Neuronal stem cell (in vitro differentiated cells): ENCODE data around the gene ZDHHC7.

Experiments used
- DNase-seq: peaks from one replicate; pipeline ENCODE4 v3.0.0-alpha.2; 2013; ENCODE audit warnings: low spot score
- H2AFZ ChIP-seq: one replicate; pipeline ENCODE4 v1.6.1; 2013; ENCODE audit warnings: mild to moderate bottlenecking, low read length, inconsistent platforms
- H2AK5ac ChIP-seq: 2 replicates; pipeline ENCODE4 v1.6.1; 2013; ENCODE audit warnings: low read depth, mild to moderate bottlenecking, inconsistent platforms, low read length, moderate library complexity, mixed read lengths
- H2BK120ac ChIP-seq: 2 replicates; pipeline ENCODE4 v1.6.1; 2013; ENCODE audit warnings: low read depth, mild to moderate bottlenecking, inconsistent platforms, low read length, moderate library complexity, mixed read lengths
- H2BK12ac ChIP-seq: one replicate; pipeline ENCODE4 v1.6.1; 2013; ENCODE audit warnings: low read length, inconsistent platforms
- H2BK15ac ChIP-seq: 2 replicates; pipeline ENCODE4 v1.6.1; 2013; ENCODE audit warnings: mild to moderate bottlenecking, low read length, inconsistent platforms, mixed read lengths
- H2BK5ac ChIP-seq: one replicate; pipeline ENCODE4 v1.6.1; 2013; ENCODE audit warnings: inconsistent platforms, mild to moderate bottlenecking, low read length, moderate library complexity
- H3K14ac ChIP-seq: one replicate; pipeline ENCODE4 v1.6.1; 2013; ENCODE audit warnings: low read length, inconsistent platforms
- H3K18ac ChIP-seq: 2 replicates; pipeline ENCODE4 v1.6.1; 2013; ENCODE audit warnings: low read length, inconsistent platforms
- H3K23ac ChIP-seq: 2 replicates; pipeline ENCODE4 v1.6.1; 2013; ENCODE audit warnings: low read depth, mild to moderate bottlenecking, mixed read lengths, low read length, inconsistent platforms; ENCODE audit not compliant: poor library complexity
- H3K27ac ChIP-seq: replicated peaks from 3 replicates; pipeline ENCODE4 v1.5.1; 2013; ENCODE audit warnings: low read length, inconsistent platforms
- H3K27me3 ChIP-seq, 3 experiments: 2 replicates each; pipeline ENCODE4 v1.6.1; 2013; ENCODE audit warnings: low read length in 3 of 3, mild to moderate bottlenecking in 2 of 3, inconsistent platforms in 1 of 3, low read depth in 1 of 3, mixed read lengths in 1 of 3, moderate library complexity in 1 of 3; ENCODE audit not compliant: control insufficient read depth in 3 of 3, insufficient read depth in 3 of 3
- H3K36me3 ChIP-seq, 2 donors: replicated peaks in 1 of 2; 2 replicates each; pipeline ENCODE4 v1.6.1; 2013; ENCODE audit warnings: low read length in 2 of 2; ENCODE audit not compliant: control insufficient read depth in 2 of 2, insufficient read depth in 2 of 2
- H3K4ac ChIP-seq: 2 replicates; pipeline ENCODE4 v1.6.1; 2013; ENCODE audit warnings: inconsistent platforms, mild to moderate bottlenecking, low read length, moderate library complexity
- H3K4me1 ChIP-seq, 2 donors: 1 replicate in 1 of 2; 2 replicates in 1 of 2; pipeline ENCODE4 v1.6.1; 2013; ENCODE audit warnings: low read length in 2 of 2, low read depth in 1 of 2; ENCODE audit not compliant: control insufficient read depth in 2 of 2, insufficient read depth in 1 of 2
- H3K4me2 ChIP-seq: one replicate; pipeline ENCODE4 v1.6.1; 2013; ENCODE audit warnings: mild to moderate bottlenecking, low read length, inconsistent platforms; ENCODE audit not compliant: insufficient read depth, poor library complexity, severe bottlenecking
- H3K4me3 ChIP-seq, 2 donors: 2 replicates each; pipeline ENCODE4 v1.5.1; 2013; ENCODE audit warnings: low read length in 2 of 2, mild to moderate bottlenecking in 2 of 2, inconsistent platforms in 1 of 2, moderate library complexity in 1 of 2
- H3K79me1 ChIP-seq: one replicate; pipeline ENCODE4 v1.6.1; 2013; ENCODE audit warnings: low read depth, mild to moderate bottlenecking, inconsistent platforms, low read length, moderate library complexity
- H3K9ac ChIP-seq: one replicate; pipeline ENCODE4 v1.6.1; 2013; ENCODE audit warnings: mild to moderate bottlenecking, low read depth, low read length, inconsistent platforms; ENCODE audit not compliant: poor library complexity
- H3K9me3 ChIP-seq, 2 donors: replicated peaks in 1 of 2; 2 replicates each; pipeline versions ENCODE3 to v1.6.1; 2013; ENCODE audit warnings: low read length in 2 of 2, mild to moderate bottlenecking in 2 of 2, inconsistent platforms in 1 of 2, low read depth in 1 of 2, mixed read lengths in 1 of 2, moderate library complexity in 1 of 2; ENCODE audit not compliant: control insufficient read depth in 2 of 2, insufficient read depth in 1 of 2
- H4K8ac ChIP-seq: one replicate; pipeline ENCODE4 v1.6.1; 2013; ENCODE audit warnings: low read depth, mild to moderate bottlenecking, inconsistent platforms, low read length, moderate library complexity
- H4K91ac ChIP-seq: one replicate; pipeline ENCODE4 v1.6.1; 2013; ENCODE audit warnings: low read length, low read depth, mild to moderate bottlenecking, inconsistent platforms; ENCODE audit not compliant: poor library complexity
- WGBS, 2 donors: extraction: QIAGEN DNeasy Blood & Tissue Kit; methylation state at CpG; one replicate each; pipeline ENCODE4 v1.1.7; 2013; ENCODE audit warnings: missing lambda C conversion rate in 2 of 2, mixed read lengths in 1 of 2; ENCODE audit not compliant: insufficient read length in 2 of 2, insufficient replicate concordance in 1 of 2; ENCODE audit errors: extremely low coverage in 2 of 2; 5-methylcytosine and 5-hydroxymethylcytosine counted together

The ZDHHC7 gene

DNA sequence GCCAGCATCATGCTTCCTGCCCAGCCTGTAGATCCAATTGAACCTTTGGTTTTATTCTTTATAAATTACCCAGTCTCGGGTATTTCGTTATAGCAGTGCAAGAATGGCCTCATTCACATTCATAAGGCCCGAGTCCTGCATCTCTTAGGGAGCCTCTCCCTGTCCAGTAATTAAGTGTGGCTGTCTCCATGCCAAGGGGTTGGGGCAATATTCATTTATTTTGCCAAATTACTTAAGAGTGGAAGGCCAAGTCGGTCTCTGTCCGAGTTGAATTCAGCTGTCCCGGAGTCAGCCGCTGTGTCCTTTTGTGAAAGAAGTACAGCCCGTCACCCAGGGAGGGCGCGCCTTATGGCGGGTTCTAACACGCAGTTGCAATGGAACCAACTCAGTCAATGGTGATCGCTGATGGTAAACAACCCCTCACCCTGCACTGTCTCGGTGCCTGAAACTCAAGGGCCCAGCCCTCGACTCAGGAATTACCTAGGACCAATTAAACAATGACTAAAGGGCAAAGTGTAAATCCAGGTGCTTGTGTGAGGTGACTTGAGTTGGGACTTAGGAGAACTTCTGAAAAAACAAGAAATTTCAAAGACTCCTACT, 38.5 kb upstream of the ZDHHC7 start:
- Histone ChIP-seq H3K9ac (no peak overlapping the region), H3K36me3 (no peaks in the 10 kb centered on the region), H3K18ac (no peak overlapping the region), H2AK5ac (peak overlapping the region; percentile 15), H2BK12ac (no peak overlapping the region), H3K9me3 (no peaks in the 10 kb centered on the region), H3K23ac (no peak overlapping the region), H2AFZ (no peak overlapping the region), H3K27ac (no peak overlapping the region), H3K4me1 (peaks cover 0 to 4% of the 10 kb centered on the region in 2 donors), H3K4me2 (no peak overlapping the region), H2BK120ac (no peak overlapping the region), H4K91ac (no peak overlapping the region), H2BK5ac (no peak overlapping the region), H4K8ac (no peak overlapping the region), H3K14ac (no peak overlapping the region), H2BK15ac (no peak overlapping the region), H3K79me1 (no peaks in the 10 kb centered on the region), H3K4me3 (no peak overlapping the region), H3K4ac (no peak overlapping the region), H3K27me3 (no peaks in the 10 kb centered on the region)
- no CpG with 5 or more reads among the region's 15 CpGs for WGBS, 2 donors
- no peak for DNase-seq

DNA sequence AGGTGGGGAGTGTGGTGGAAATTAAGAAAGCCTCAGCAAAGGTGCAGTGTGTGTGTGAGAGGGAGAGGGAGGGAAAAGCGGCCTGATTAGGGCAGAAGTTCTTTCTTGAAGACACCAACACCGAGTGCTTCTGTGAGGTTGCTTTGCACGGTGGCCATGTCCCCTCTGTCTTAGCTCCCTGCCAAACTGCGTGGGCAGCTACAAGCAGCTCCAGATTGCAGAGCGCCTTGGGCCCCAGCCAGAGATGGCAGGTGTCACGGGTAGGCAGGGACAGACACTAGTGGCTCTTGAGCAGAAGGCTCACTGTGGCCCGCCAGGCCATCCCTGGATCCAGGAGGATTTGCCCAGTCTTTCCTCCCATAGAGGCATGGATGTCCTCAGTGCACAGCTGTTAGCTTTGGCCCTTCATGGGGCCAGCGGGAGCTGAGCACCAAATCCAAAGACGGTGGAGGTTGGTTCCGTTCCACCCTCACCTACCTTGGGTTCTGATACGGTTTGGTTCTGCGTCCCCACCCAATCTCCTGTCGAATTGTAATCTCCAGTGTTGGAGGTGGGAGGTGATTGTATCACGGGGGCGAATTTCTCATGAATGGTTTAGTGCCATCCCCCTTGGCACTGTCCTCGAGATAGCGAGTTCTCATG, 37.7 kb upstream of the ZDHHC7 start:
- H3K9me3 ChIP-seq: no peaks in the 10 kb centered on the region
- H3K4me1 ChIP-seq: peaks cover 0 to 4% of the 10 kb centered on the region in 2 donors
- no peak overlapping the region for H4K8ac ChIP-seq
- H3K4ac ChIP-seq: no peak overlapping the region
- no peak overlapping the region for H3K4me2 ChIP-seq
- no peak overlapping the region for H3K4me3 ChIP-seq
- no peak overlapping the region for H2AK5ac ChIP-seq
- H3K36me3 ChIP-seq: no peaks in the 10 kb centered on the region
- H3K27me3 ChIP-seq: no peaks in the 10 kb centered on the region
- H3K27ac ChIP-seq: no peak overlapping the region
- no peak overlapping the region for H3K23ac ChIP-seq
- H2BK12ac ChIP-seq: no peak overlapping the region
- no peak overlapping the region for H3K14ac ChIP-seq
- H2BK120ac ChIP-seq: no peak overlapping the region
- H3K9ac ChIP-seq: no peak overlapping the region
- H3K79me1 ChIP-seq: no peaks in the 10 kb centered on the region
- no peak overlapping the region for H2BK5ac ChIP-seq
- peak overlapping the region; percentile 29 for H3K18ac ChIP-seq
- no CpG with 5 or more reads among the region's 17 CpGs for WGBS, 2 donors
- DNase-seq: no peak
- no peak overlapping the region for H2BK15ac ChIP-seq
- no peak overlapping the region for H2AFZ ChIP-seq
- no peak overlapping the region for H4K91ac ChIP-seq

DNA sequence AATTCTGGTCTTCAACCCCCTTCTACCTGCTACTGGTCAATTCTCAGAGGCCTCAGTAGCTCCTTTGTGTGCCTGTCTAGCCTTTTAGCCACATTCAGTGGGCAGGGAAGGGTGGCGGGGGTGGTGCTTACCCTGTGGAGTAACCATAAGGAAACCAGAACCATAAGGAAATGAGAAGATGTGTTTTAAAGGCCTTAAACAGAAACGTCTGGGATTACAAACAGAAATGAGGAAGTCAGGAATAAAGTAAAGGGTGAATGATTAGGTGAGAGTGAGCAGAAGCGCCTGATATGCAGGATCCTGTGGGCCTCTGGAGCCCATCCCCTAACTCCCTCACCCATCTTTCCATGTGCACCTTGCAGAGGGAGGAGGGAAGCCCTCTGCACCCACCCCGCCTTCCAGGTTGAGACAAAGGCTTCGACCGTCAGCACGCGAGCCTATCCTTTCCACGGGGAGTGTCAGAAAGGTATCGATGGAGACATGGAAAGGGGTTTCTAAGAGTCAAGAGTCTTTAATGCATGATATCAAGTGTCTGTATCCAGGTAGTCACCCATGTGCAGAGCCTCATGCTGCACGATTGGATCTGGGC, 36.6 kb upstream of the ZDHHC7 start:
- peak overlapping the region; percentile 61 for H3K23ac ChIP-seq
- H3K79me1 ChIP-seq: no peaks in the 10 kb centered on the region
- H3K14ac ChIP-seq: no peak overlapping the region
- no peak for DNase-seq
- H2BK15ac ChIP-seq: no peak overlapping the region
- H4K91ac ChIP-seq: no peak overlapping the region
- H2AFZ ChIP-seq: no peak overlapping the region
- H4K8ac ChIP-seq: no peak overlapping the region
- whole genome bisulfite sequencing, 2 donors: no CpG with 5 or more reads among the region's 11 CpGs
- no peak overlapping the region for H2AK5ac ChIP-seq
- peak overlapping the region; percentile 18 for H3K9ac ChIP-seq
- peak overlapping the region in 1 of 2 donors; percentile 22 for H3K4me3 ChIP-seq
- H2BK12ac ChIP-seq: no peak overlapping the region
- no peaks in the 10 kb centered on the region for H3K27me3 ChIP-seq
- no peak overlapping the region for H2BK120ac ChIP-seq
- no peak overlapping the region for H3K4ac ChIP-seq
- H3K4me1 ChIP-seq: peaks cover 0 to 4% of the 10 kb centered on the region in 2 donors
- no peak overlapping the region for H3K4me2 ChIP-seq
- no peaks in the 10 kb centered on the region for H3K9me3 ChIP-seq
- no peak overlapping the region for H3K27ac ChIP-seq
- no peak overlapping the region for H2BK5ac ChIP-seq
- H3K18ac ChIP-seq: no peak overlapping the region
- H3K36me3 ChIP-seq: no peaks in the 10 kb centered on the region
